ENCODE measurements around the gene TMEM184B. TPM values are rescaled to one million over a fixed set of nuclear protein-coding genes. Genes with fewer than 3 reads are reported as not detected.

TMEM184B gene
- total and polyA plus RNA-seq, 2 experiments from 2014 or later = 42.2 to 95.1 TPM

DNA sequence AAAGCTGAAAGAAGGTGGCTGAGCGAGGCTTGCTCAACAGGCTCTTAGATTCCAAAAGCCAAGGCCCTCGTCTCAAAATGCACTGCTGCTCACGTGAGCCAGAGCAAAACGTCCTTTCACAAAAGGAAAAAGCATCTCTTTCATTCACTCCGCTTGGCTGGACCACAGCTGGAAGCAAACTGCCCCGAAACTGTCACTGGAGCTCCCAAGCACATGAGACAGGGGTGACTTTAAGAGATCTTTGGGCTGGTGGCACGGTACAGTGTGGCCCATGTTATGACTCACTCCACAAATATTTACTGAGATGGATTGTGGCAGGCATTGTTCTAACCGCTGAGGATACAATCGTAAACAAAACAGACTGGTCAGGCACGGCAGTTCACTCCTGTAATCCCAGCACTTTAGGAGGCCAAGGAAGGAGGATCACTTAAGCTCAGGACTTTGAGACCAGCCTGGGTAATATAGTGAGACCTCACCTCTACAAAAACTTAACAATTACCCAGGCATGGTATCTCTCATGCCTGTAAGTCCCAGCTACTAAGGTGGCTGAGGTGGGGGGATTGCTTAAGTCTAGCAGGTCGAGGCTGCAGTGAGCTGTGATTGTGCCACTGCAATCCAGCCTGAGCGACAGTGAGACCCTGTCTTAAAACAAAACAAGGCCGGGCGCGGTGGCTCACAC lies 94.7 kb downstream of the TMEM184B start:
- Histone ChIP-seq H3K4me1 (ENCODE audit: insufficient read depth) (peaks cover 15% of the 10 kb centered on the region), H3K27me3 (ENCODE audit: insufficient read depth) (no peaks in the 10 kb centered on the region), H3K27ac (ENCODE audit: low read depth) (peak overlapping the region; percentile 66; the same call in 1 of the 2 replicates), H3K4me2 (no peak overlapping the region), H4K20me1 (replicated peaks; ENCODE audit: insufficient read depth) (no peaks in the 10 kb centered on the region), H2AFZ (no peak overlapping the region), H3K9me2 (ENCODE audit: insufficient read depth) (no peaks in the 10 kb centered on the region), H3K79me2 (replicated peaks; ENCODE audit: insufficient read depth) (no peaks in the 10 kb centered on the region), H3K36me3 (ENCODE audit: insufficient read depth) (no peaks in the 10 kb centered on the region), H3F3A (replicated peaks; ENCODE audit: low read depth) (peaks cover 8% of the 10 kb centered on the region; the same call in 1 of the 2 replicates), H3K4me3 (no peak overlapping the region)
- Mint-ChIP-seq H3K27me3 (ENCODE audit: insufficient read depth, low read depth, poor library complexity) (peaks cover 20% of the 10 kb centered on the region), H3K4me3 (no peak overlapping the region), H3K9me3 (no peaks in the 10 kb centered on the region; the same call in 2 of the 3 replicates), H3K4me1 (peaks cover 33% of the 10 kb centered on the region), H3K36me3 (ENCODE audit: low read depth) (peaks cover 5% of the 10 kb centered on the region; the same call in 2 of the 3 replicates), H3K27ac (peak overlapping the region; percentile 63)
- ATAC-seq = no peak
- TF ChIP-seq, protein P1, sequence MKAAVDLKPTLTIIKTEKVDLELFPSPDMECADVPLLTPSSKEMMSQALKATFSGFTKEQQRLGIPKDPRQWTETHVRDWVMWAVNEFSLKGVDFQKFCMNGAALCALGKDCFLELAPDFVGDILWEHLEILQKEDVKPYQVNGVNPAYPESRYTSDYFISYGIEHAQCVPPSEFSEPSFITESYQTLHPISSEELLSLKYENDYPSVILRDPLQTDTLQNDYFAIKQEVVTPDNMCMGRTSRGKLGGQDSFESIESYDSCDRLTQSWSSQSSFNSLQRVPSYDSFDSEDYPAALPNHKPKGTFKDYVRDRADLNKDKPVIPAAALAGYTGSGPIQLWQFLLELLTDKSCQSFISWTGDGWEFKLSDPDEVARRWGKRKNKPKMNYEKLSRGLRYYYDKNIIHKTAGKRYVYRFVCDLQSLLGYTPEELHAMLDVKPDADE (IDR thresholded peaks at IDR 0.05) = no peak
- no peak for TF ChIP-seq EZH2 (IDR thresholded peaks at IDR 0.05; ENCODE audit: low read depth, unreplicated experiment)
- TF ChIP-seq STAT1 (IDR thresholded peaks at IDR 0.05; ENCODE audit: unreplicated experiment) = no peak
- TF ChIP-seq POLR2AphosphoS5 (IDR thresholded peaks at IDR 0.05; ENCODE audit: low read depth) = no peak
- no peak for TF ChIP-seq EZH2phosphoT487 (IDR thresholded peaks at IDR 0.05; ENCODE audit: unreplicated experiment)
- TF ChIP-seq NANOG (IDR thresholded peaks at IDR 0.05; ENCODE audit: borderline replicate concordance) = no peak
- TF ChIP-seq, protein P2, sequence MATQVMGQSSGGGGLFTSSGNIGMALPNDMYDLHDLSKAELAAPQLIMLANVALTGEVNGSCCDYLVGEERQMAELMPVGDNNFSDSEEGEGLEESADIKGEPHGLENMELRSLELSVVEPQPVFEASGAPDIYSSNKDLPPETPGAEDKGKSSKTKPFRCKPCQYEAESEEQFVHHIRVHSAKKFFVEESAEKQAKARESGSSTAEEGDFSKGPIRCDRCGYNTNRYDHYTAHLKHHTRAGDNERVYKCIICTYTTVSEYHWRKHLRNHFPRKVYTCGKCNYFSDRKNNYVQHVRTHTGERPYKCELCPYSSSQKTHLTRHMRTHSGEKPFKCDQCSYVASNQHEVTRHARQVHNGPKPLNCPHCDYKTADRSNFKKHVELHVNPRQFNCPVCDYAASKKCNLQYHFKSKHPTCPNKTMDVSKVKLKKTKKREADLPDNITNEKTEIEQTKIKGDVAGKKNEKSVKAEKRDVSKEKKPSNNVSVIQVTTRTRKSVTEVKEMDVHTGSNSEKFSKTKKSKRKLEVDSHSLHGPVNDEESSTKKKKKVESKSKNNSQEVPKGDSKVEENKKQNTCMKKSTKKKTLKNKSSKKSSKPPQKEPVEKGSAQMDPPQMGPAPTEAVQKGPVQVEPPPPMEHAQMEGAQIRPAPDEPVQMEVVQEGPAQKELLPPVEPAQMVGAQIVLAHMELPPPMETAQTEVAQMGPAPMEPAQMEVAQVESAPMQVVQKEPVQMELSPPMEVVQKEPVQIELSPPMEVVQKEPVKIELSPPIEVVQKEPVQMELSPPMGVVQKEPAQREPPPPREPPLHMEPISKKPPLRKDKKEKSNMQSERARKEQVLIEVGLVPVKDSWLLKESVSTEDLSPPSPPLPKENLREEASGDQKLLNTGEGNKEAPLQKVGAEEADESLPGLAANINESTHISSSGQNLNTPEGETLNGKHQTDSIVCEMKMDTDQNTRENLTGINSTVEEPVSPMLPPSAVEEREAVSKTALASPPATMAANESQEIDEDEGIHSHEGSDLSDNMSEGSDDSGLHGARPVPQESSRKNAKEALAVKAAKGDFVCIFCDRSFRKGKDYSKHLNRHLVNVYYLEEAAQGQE (IDR thresholded peaks at IDR 0.05; ENCODE audit: unreplicated experiment) = no peak
- TF ChIP-seq, protein P3, sequence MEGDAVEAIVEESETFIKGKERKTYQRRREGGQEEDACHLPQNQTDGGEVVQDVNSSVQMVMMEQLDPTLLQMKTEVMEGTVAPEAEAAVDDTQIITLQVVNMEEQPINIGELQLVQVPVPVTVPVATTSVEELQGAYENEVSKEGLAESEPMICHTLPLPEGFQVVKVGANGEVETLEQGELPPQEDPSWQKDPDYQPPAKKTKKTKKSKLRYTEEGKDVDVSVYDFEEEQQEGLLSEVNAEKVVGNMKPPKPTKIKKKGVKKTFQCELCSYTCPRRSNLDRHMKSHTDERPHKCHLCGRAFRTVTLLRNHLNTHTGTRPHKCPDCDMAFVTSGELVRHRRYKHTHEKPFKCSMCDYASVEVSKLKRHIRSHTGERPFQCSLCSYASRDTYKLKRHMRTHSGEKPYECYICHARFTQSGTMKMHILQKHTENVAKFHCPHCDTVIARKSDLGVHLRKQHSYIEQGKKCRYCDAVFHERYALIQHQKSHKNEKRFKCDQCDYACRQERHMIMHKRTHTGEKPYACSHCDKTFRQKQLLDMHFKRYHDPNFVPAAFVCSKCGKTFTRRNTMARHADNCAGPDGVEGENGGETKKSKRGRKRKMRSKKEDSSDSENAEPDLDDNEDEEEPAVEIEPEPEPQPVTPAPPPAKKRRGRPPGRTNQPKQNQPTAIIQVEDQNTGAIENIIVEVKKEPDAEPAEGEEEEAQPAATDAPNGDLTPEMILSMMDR (conservative IDR thresholded peaks at IDR 0.05; ENCODE audit: low read depth in 2 of 2) = no peak
- TF ChIP-seq, protein P4, sequence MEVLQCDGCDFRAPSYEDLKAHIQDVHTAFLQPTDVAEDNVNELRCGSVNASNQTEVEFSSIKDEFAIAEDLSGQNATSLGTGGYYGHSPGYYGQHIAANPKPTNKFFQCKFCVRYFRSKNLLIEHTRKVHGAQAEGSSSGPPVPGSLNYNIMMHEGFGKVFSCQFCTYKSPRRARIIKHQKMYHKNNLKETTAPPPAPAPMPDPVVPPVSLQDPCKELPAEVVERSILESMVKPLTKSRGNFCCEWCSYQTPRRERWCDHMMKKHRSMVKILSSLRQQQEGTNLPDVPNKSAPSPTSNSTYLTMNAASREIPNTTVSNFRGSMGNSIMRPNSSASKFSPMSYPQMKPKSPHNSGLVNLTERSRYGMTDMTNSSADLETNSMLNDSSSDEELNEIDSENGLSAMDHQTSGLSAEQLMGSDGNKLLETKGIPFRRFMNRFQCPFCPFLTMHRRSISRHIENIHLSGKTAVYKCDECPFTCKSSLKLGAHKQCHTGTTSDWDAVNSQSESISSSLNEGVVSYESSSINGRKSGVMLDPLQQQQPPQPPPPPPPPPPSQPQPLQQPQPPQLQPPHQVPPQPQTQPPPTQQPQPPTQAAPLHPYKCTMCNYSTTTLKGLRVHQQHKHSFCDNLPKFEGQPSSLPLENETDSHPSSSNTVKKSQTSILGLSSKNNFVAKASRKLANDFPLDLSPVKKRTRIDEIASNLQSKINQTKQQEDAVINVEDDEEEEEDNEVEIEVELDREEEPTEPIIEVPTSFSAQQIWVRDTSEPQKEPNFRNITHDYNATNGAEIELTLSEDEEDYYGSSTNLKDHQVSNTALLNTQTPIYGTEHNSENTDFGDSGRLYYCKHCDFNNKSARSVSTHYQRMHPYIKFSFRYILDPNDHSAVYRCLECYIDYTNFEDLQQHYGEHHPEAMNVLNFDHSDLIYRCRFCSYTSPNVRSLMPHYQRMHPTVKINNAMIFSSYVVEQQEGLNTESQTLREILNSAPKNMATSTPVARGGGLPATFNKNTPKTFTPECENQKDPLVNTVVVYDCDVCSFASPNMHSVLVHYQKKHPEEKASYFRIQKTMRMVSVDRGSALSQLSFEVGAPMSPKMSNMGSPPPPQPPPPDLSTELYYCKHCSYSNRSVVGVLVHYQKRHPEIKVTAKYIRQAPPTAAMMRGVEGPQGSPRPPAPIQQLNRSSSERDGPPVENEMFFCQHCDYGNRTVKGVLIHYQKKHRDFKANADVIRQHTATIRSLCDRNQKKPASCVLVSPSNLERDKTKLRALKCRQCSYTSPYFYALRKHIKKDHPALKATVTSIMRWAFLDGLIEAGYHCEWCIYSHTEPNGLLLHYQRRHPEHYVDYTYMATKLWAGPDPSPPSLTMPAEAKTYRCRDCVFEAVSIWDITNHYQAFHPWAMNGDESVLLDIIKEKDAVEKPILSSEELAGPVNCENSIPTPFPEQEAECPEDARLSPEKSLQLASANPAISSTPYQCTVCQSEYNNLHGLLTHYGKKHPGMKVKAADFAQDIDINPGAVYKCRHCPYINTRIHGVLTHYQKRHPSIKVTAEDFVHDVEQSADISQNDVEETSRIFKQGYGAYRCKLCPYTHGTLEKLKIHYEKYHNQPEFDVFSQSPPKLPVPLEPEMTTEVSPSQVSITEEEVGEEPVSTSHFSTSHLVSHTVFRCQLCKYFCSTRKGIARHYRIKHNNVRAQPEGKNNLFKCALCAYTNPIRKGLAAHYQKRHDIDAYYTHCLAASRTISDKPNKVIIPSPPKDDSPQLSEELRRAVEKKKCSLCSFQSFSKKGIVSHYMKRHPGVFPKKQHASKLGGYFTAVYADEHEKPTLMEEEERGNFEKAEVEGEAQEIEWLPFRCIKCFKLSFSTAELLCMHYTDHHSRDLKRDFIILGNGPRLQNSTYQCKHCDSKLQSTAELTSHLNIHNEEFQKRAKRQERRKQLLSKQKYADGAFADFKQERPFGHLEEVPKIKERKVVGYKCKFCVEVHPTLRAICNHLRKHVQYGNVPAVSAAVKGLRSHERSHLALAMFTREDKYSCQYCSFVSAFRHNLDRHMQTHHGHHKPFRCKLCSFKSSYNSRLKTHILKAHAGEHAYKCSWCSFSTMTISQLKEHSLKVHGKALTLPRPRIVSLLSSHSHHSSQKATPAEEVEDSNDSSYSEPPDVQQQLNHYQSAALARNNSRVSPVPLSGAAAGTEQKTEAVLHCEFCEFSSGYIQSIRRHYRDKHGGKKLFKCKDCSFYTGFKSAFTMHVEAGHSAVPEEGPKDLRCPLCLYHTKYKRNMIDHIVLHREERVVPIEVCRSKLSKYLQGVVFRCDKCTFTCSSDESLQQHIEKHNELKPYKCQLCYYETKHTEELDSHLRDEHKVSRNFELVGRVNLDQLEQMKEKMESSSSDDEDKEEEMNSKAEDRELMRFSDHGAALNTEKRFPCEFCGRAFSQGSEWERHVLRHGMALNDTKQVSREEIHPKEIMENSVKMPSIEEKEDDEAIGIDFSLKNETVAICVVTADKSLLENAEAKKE (CRISPR knock-in tag; IDR thresholded peaks at IDR 0.05) = no peak
- TF ChIP-seq ZNF114 (CRISPR knock-in tag; IDR thresholded peaks at IDR 0.05) = no peak
- TF ChIP-seq ZNF331 (CRISPR knock-in tag; IDR thresholded peaks at IDR 0.05; ENCODE audit: low read depth) = no peak
- TF ChIP-seq JUNB (IDR thresholded peaks at IDR 0.05; ENCODE audit: unreplicated experiment) = no peak
- TF ChIP-seq CREB1 (CRISPR knock-in tag; IDR thresholded peaks at IDR 0.05; ENCODE audit: low read depth) = no peak
- DNase-seq (ENCODE audit: low spot score) = peak; percentile 33

Measured in GM23338 (cell line).